DOHH2 (cell line): ENCODE results near the gene KIAA1328.

Source experiments
- H3F3A ChIP-seq: fragments of 200-600 bp; sonication (generic), shearing (Covaris generic); 2 replicates; pipeline ENCODE4 v1.6.0; 2016; ENCODE audit warnings: antibody characterized with exemption, mild to moderate bottlenecking; ENCODE audit not compliant: control insufficient read depth, insufficient read depth
- H3K27ac ChIP-seq: fragments of 200-600 bp; sonication (generic); 2 replicates; pipeline ENCODE4 v1.5.1; 2014; ENCODE audit warnings: low read depth, mild to moderate bottlenecking, low read length, moderate library complexity
- H3K27me3 ChIP-seq: fragments of 200-600 bp; sonication (generic); 2 replicates; pipeline ENCODE4 v1.6.1; 2014; ENCODE audit warnings: mild to moderate bottlenecking, low read length, mixed read lengths; ENCODE audit not compliant: control insufficient read depth
- H3K36me3 ChIP-seq: fragments of 200-600 bp; sonication (generic); 2 replicates; pipeline ENCODE4 v1.6.1; 2014; ENCODE audit warnings: mild to moderate bottlenecking, low read length, moderate library complexity, mixed read lengths; ENCODE audit not compliant: control insufficient read depth
- H3K4me1 ChIP-seq: fragments of 200-600 bp; sonication (generic); 2 replicates; pipeline ENCODE4 v1.6.1; 2014; ENCODE audit warnings: mild to moderate bottlenecking, low read length, mixed read lengths; ENCODE audit not compliant: control insufficient read depth
- H3K4me2 ChIP-seq: fragments of 200-600 bp; sonication (generic); 2 replicates; pipeline ENCODE4 v1.6.0; 2014; ENCODE audit warnings: mild to moderate bottlenecking, low read length, moderate library complexity
- H3K4me3 ChIP-seq: fragments of 200-600 bp; sonication (generic); 2 replicates; pipeline ENCODE4 v1.5.1; 2014; ENCODE audit warnings: mild to moderate bottlenecking, low read length, mixed read lengths
- H3K79me2 ChIP-seq: fragments of 200-600 bp; sonication (generic); 2 replicates; pipeline ENCODE4 v1.6.1; 2014; ENCODE audit warnings: mild to moderate bottlenecking, low read length, mixed read lengths; ENCODE audit not compliant: control insufficient read depth
- H3K9me2 ChIP-seq: fragments of 200-600 bp; sonication (generic); replicated peaks from 2 replicates; pipeline ENCODE4 v1.6.1; 2014; ENCODE audit warnings: mild to moderate bottlenecking, low read length, mixed read lengths; ENCODE audit not compliant: control insufficient read depth
- H3K9me3 ChIP-seq: fragments of 200-600 bp; sonication (generic); 2 replicates; pipeline ENCODE4 v1.6.1; 2014; ENCODE audit warnings: antibody characterized with exemption, low read length, mixed read lengths; ENCODE audit not compliant: control insufficient read depth, insufficient read depth
- H4K20me1 ChIP-seq: fragments of 200-600 bp; sonication (generic); 2 replicates; pipeline ENCODE4 v1.6.0; 2014; ENCODE audit warnings: low read depth, mild to moderate bottlenecking, antibody characterized with exemption, low read length, moderate library complexity; ENCODE audit not compliant: control insufficient read depth, insufficient read depth
- EZH2phosphoT487 ChIP-seq: fragments of 200-600 bp; sonication (generic); IDR thresholded peaks from 2 replicates; pipeline ENCODE4 v1.6.1; 2017; ENCODE audit warnings: borderline replicate concordance, mild to moderate bottlenecking, antibody characterized with exemption, low read length, moderate library complexity, mixed read lengths
- TF ChIP-seq, protein P1 (sequence below): fragments of 200-600 bp; sonication (generic); IDR thresholded peaks from one replicate; pipeline ENCODE4 v1.5.1; 2014; ENCODE audit warnings: antibody characterized with exemption, mild to moderate bottlenecking, low read depth, low read length; ENCODE audit not compliant: poor library complexity, severe bottlenecking

The KIAA1328 gene

DNA sequence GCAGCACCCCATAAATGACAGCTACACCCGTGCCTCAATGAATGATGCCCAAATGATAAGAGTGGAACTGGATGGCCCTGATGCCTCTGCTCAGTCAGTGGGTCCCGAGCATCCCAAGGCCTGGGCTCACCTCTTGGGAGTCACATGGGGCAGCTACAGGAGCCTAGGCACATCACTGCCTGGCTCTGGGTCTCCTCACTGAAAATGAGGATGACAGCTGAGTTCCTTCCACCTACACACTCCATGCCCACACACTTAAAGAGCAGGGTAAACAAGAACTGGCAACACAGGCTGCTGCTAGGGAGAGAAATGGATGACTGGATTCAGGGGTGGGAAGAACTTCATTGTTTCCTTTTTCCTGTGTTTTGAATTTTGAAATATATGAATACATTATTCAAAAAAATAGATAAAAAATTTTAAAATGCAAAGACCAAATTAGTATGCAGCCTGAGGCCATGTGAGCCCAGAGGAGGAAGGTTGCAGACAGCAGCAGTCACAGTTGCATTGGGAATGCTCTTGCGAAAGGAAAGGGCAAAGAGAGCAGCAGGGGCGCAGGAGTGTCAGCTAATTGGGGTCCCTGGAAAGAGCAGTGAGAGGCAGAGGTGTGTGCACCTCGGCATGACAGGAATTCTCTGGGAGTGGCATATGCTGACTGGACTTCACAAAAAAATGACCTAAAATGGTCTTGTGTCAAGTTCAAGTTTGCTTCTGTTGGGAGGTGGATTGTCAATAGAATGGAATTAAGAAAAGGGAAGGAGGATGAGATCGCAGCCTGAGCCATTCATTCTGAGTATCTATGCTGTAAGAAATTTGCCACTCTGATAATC, 409.6 kb downstream of the KIAA1328 start:
- TF ChIP-seq, protein P1, sequence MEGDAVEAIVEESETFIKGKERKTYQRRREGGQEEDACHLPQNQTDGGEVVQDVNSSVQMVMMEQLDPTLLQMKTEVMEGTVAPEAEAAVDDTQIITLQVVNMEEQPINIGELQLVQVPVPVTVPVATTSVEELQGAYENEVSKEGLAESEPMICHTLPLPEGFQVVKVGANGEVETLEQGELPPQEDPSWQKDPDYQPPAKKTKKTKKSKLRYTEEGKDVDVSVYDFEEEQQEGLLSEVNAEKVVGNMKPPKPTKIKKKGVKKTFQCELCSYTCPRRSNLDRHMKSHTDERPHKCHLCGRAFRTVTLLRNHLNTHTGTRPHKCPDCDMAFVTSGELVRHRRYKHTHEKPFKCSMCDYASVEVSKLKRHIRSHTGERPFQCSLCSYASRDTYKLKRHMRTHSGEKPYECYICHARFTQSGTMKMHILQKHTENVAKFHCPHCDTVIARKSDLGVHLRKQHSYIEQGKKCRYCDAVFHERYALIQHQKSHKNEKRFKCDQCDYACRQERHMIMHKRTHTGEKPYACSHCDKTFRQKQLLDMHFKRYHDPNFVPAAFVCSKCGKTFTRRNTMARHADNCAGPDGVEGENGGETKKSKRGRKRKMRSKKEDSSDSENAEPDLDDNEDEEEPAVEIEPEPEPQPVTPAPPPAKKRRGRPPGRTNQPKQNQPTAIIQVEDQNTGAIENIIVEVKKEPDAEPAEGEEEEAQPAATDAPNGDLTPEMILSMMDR, result no peak
- TF ChIP-seq EZH2phosphoT487, result no peak
- Histone ChIP-seq H3K4me1 (no peaks in the 10 kb centered on the region), H3K36me3 (no peaks in the 10 kb centered on the region), H3K9me3 (no peaks in the 10 kb centered on the region), H3K27me3 (no peaks in the 10 kb centered on the region; the same call in 1 of the 2 replicates), H3K79me2 (no peaks in the 10 kb centered on the region), H3K9me2 (no peaks in the 10 kb centered on the region), H3F3A (no peaks in the 10 kb centered on the region), H3K4me2 (no peak overlapping the region), H3K4me3 (no peak overlapping the region), H3K27ac (no peak overlapping the region), H4K20me1 (no peaks in the 10 kb centered on the region)

DNA sequence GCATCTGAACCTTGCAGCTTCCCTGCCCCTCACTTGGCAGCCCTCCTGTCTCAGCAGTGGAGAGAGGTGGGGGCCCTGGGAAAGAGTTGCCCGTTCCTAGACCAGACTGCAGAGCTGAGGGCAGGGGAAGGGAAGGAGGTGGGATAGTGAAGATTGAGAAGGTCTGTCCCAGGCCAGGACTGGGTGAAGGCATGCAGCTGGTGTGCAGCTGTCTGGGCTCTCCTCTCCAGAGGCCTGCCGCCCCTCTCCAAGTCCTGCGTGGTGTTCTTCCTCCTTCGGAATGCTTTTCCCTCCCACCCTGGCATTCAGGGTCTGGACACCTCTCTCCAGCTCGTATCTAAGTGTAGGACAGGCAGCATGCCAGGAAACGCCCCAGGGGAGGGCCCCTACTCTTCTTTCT, 413.2 kb downstream of the KIAA1328 start:
- TF ChIP-seq EZH2phosphoT487, result no peak
- TF ChIP-seq, protein P1, result no peak

DNA sequence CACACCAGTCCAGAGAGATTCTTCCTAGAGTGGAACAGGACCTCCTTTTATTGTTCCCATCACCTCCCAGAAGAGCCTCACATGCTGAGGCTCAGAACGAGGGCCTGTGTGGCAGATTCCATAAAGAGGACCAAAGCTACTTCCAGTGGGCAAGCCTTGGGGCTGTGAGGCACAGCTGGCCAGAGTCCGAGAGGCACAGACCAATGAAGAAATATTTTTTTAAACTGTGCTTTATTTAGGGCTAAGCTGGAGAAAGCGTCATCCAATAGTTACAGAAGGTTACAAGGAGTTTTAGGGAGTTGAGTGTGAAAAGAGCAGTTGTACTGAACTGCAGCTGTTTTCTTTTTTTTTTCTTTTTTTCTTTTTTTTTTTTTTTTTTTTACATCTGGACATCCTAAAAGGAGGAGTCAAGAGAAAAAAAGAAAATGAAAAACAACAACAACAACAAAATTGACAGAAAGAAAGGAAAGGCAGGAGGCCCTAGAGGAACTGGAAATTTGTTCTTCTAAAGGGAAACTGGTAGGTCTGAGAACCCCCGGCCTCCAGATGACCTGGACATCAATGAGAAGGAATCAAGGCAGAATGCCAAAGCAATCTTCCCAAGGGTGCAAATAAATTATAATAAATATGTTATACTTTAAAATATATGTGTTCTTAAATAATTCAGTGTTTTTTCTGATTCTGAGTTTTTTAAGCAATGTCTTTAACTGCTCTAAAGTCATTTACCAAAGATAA, 414.1 kb downstream of the KIAA1328 start:
- Histone ChIP-seq H3K4me1 (no peaks in the 10 kb centered on the region), H4K20me1 (no peaks in the 10 kb centered on the region), H3K4me3 (no peak overlapping the region), H3K79me2 (no peaks in the 10 kb centered on the region), H3K9me3 (no peaks in the 10 kb centered on the region), H3K36me3 (no peaks in the 10 kb centered on the region), H3K27ac (no peak overlapping the region), H3F3A (no peaks in the 10 kb centered on the region), H3K9me2 (no peaks in the 10 kb centered on the region), H3K27me3 (no peaks in the 10 kb centered on the region; the same call in 1 of the 2 replicates), H3K4me2 (no peak overlapping the region)
- no peak for TF ChIP-seq EZH2phosphoT487
- TF ChIP-seq, protein P1, result no peak

More for the DNA sequence above, 413.2 kb downstream of the KIAA1328 start:
- no peaks in the 10 kb centered on the region for H3F3A ChIP-seq
- H3K4me3 ChIP-seq, result no peak overlapping the region
- no peak overlapping the region for H3K27ac ChIP-seq
- H3K4me1 ChIP-seq, result no peaks in the 10 kb centered on the region
- no peaks in the 10 kb centered on the region; the same call in 1 of the 2 replicates for H3K27me3 ChIP-seq
- no peaks in the 10 kb centered on the region for H3K36me3 ChIP-seq
- H3K79me2 ChIP-seq, result no peaks in the 10 kb centered on the region
- no peaks in the 10 kb centered on the region for H3K9me2 ChIP-seq
- H3K9me3 ChIP-seq, result no peaks in the 10 kb centered on the region
- H4K20me1 ChIP-seq, result no peaks in the 10 kb centered on the region
- H3K4me2 ChIP-seq, result no peak overlapping the region
